Measurements from ENCODE around the gene NUTF2.

- TF ChIP-seq CTCF (IDR thresholded peaks at IDR 0.05) = no peak
- no peak for TF ChIP-seq EZH2 (IDR thresholded peaks at IDR 0.05; ENCODE audit: borderline replicate concordance, insufficient read depth, low read depth, low read length, poor library complexity, severe bottlenecking)
Observed at GRCh38 chr16:67893743-67894399, 47.1 kb downstream of the NUTF2 start.
